VCaP (cell line): ENCODE data around the gene PTPA.
"Not testable (repeated sequence)": the region's sequence is repeated elsewhere in the genome, so short reads cannot be mapped to it uniquely, and the experiment has no call there.

ENCODE experiments used
- H3K27ac ChIP-seq: fragments of 450-650 bp; 2 replicates; pipeline ENCODE4 v1.5.1; 2017
- CTCF ChIP-seq: fragments of 450-650 bp; conservative IDR thresholded peaks from 2 replicates; pipeline ENCODE4 v1.5.1; 2017; ENCODE audit warnings: mild to moderate bottlenecking, moderate library complexity

PTPA gene

DNA sequence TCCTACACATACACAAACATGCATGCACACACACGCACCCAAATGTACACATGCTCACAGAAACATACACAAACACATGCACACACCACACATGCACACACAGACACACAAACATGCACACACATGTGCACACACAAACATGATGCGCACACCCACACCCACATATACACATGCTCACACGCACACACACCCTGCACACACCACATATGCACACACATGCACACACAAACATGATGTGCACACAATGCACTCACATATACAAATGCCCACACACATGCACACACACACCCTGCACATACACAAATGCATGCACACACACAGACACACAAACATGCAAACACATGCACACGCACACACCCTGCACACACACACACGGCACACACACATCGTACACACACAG lies 74.2 kb downstream of the PTPA start:
- no peak overlapping the region for H3K27ac ChIP-seq
- TF ChIP-seq CTCF: no peak

DNA sequence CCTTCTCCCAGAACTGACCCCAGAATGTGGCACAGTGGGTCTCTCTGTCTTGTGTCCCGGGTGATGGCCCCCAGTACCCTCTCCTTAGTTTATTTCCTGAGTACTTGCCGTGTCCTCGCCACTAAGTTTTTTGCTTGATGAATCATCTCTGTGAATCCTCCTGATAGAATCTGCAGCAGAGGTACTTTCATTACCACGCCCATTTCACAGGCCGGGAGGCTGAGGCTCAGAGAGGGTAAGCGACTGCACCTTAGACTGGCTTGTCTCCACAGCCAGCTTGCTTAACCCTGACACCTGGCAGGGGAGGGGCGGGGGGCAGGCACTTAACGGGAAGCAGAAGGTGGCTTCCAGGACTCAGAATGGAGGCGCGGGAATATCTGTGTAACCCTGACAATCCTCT lies 74.8 kb downstream of the PTPA start:
- H3K27ac ChIP-seq: no peak overlapping the region
- no peak for TF ChIP-seq CTCF

GRCh38 chr9:129187042-129187441 lies 75.8 kb downstream of the PTPA start:
- no peak overlapping the region for H3K27ac ChIP-seq
- TF ChIP-seq CTCF: no peak

GRCh38 chr9:129189971-129190370 lies 78.8 kb downstream of the PTPA start:
- not testable (repeated sequence) for H3K27ac ChIP-seq

DNA sequence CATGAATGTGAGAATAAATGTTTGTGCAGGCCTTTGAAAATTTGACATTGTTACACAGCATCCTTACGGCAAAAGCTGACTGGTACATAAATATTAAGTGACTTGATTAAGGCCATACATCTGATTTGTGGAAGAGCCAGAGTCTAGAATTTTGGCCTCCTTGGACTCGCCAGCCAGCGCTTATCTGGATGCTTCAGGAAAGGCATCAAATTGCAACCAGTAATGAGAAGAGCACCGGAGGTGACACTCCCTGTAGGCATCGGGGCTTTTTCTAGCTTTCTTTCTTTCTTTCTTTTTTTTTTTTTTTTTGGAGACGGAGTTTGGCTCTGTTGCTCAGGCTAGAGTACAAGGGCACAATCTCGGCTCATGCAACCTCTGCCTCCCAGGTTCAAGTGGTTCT lies 80.0 kb downstream of the PTPA start:
- no peak for TF ChIP-seq CTCF
- H3K27ac ChIP-seq: no peak overlapping the region

DNA sequence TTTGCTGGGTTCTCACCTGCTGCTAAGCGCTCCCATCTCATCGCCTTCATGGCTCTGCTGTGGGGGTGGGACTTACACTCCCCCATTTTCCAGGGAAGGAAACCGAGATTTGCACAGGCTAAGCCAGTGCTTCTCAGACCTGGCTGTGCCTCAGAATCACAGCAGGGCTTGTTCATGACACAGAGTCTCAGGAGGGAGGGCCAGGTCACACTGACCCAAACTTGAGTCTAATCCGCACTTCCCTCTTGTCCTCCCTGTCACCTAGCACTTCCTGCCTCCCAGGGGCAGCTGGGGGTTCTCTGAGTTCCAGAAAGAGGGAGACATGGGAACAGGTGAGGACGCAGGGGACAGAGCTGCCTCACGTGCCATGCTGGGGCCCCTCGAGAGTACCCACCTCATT lies 82.4 kb downstream of the PTPA start:
- no peak for TF ChIP-seq CTCF
- H3K27ac ChIP-seq: no peak overlapping the region

- no peak overlapping the region for H3K27ac ChIP-seq
- no peak for TF ChIP-seq CTCF
Observed at GRCh38 chr9:129194221-129194620, 83.0 kb downstream of the PTPA start.

DNA sequence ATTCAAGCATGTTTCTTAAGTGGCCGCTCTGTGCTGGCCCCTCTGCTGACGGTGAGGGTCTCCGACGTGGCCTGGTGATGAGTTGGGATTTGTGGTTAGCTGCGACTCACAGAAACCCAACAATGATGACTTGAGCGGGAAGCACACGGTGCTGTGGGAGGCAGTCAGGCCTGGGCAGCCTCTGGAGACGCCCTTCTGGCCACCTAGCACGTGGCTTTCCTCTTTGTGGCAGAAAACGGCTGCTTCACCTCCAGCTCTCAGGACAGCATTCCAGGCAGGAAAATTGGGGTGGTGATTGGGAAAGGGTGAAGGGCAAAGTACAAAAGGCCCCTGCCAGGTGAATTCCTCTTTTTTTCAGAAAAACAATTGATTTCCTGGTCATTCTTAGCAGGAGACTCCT lies 84.4 kb downstream of the PTPA start:
- no peak overlapping the region for H3K27ac ChIP-seq
- TF ChIP-seq CTCF: no peak

DNA sequence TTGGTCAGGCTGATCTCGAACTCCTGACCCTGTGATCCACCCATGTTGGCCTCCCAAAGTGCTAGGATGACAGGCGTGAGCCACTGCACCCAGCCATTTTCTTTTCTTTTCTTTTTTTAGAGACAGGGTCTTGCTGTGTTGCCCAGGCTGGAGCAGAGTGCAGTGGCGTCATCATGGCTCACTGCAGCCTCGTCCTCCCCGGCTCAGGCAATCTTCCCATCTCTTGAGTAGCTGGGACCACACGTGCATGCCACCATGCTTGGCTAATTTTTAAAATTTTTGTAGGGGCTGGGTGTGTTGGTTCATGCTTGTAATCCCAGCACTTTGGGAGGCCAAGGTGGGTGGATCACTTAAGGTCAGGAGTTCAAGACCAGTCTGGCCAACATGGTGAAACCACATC lies 85.8 kb downstream of the PTPA start:
- not testable (repeated sequence) for H3K27ac ChIP-seq
